K562 (cell line): Measurements from ENCODE around the gene HOXD13. TPM values are rescaled to one million over a fixed set of nuclear protein-coding genes. Genes with fewer than 3 reads are reported as not detected.

Source experiments
- ATAC-seq: fragments of 200-7000 bp; cut with Tn5 transposase; 3 replicates; pipeline ENCODE4 v1.9.1; 2020; ENCODE audit warnings: moderate library complexity
- BruUV-seq: library from RNA; stranded (reverse); fragments of 400-500 nt; replicated peaks from 2 replicates; lab custom pipeline; 2021; lab: Mats Ljungman, UMichigan
- CTCF ChIA-PET: fragments of 300-600 bp; formaldehyde crosslinking; extraction: SDS; loops from one replicate; lab custom pipeline; 2021; ENCODE audit warnings: low intra/inter-chr PET ratio; lab: Yijun Ruan, JAX
- POLR2A ChIA-PET: fragments of 300-600, 350-650 bp; sonication (Branson Sonifier 250); formaldehyde crosslinking; extraction: SDS; loops from one replicate; lab custom pipeline; 2021; ENCODE audit warnings: antibody characterized with exemption, inconsistent platforms; lab: Yijun Ruan, JAX
- DNase-seq, 4 experiments: peaks; one replicate each; pipeline versions ENCODE4 v3.0.0 to v3.0.0-alpha.2; 2011 to 2018; ENCODE audit warnings: low spot score in 3 of 4, mixed read lengths in 3 of 4; ENCODE audit errors: extremely low read depth in 1 of 4
- FAIRE-seq: peaks from 2 replicates; lab custom pipeline; 2011; peaks lifted over from hg19 to GRCh38; lab: Jason Lieb, UNC
- H2AFZ ChIP-seq: 2 replicates; pipeline ENCODE4 v1.6.0; 2011; ENCODE audit warnings: low read depth, low read length, control low read depth, inconsistent platforms
- H3K27ac ChIP-seq: fragments of 200-600 bp; 3 replicates; pipeline ENCODE4 v1.8.0; 2011; ENCODE audit warnings: low read depth, mild to moderate bottlenecking, control low read depth, inconsistent platforms, low read length, moderate library complexity, mixed read lengths; ENCODE audit errors: extremely low read depth
- H3K27me3 ChIP-seq, 2 experiments: fragments of 300-600 bp in 1 of 2; 2 replicates in 1 of 2; 3 replicates in 1 of 2; pipeline versions ENCODE4 v1.6.0 to v1.8.0; 2011; ENCODE audit warnings: inconsistent platforms in 2 of 2, low read length in 2 of 2, mild to moderate bottlenecking in 1 of 2, mixed read lengths in 1 of 2, moderate library complexity in 1 of 2; ENCODE audit not compliant: control insufficient read depth in 2 of 2, insufficient read depth in 2 of 2
- H3K36me3 ChIP-seq: fragments of 300-600 bp; 3 replicates; pipeline ENCODE4 v1.8.0; 2011; ENCODE audit warnings: mild to moderate bottlenecking, low read length, inconsistent platforms; ENCODE audit not compliant: control insufficient read depth, insufficient read depth
- H3K4me1 ChIP-seq, 2 experiments: fragments of 200-600 bp in 1 of 2; replicated peaks in 1 of 2; 2 replicates in 1 of 2; 3 replicates in 1 of 2; pipeline versions ENCODE4 v1.5.1 to v1.8.0; 2011; ENCODE audit warnings: inconsistent platforms in 2 of 2, low read length in 2 of 2, mild to moderate bottlenecking in 1 of 2, mixed read lengths in 1 of 2, moderate library complexity in 1 of 2; ENCODE audit not compliant: control insufficient read depth in 2 of 2, insufficient read depth in 2 of 2
- H3K4me2 ChIP-seq: 2 replicates; pipeline ENCODE4 v1.6.1; 2011; ENCODE audit warnings: low read length, control low read depth, inconsistent platforms, mixed read lengths; ENCODE audit not compliant: insufficient read depth
- H3K4me3 ChIP-seq: fragments of 200-600 bp; sonication (generic), shearing (Covaris generic); 2 replicates; pipeline ENCODE4 v1.5.1; 2016; ENCODE audit warnings: control low read depth, inconsistent platforms
- H3K79me2 ChIP-seq: fragments of 200-600 bp; 3 replicates; pipeline ENCODE4 v1.8.0; 2011; ENCODE audit warnings: low read length, inconsistent platforms; ENCODE audit not compliant: control insufficient read depth, insufficient read depth
- H3K9ac ChIP-seq, 2 experiments: 2 replicates each; pipeline versions ENCODE4 v1.6.0 to v1.6.1; 2011; ENCODE audit warnings: low read depth in 2 of 2, low read length in 2 of 2, control low read depth in 1 of 2, inconsistent platforms in 1 of 2, mild to moderate bottlenecking in 1 of 2, mixed read lengths in 1 of 2; ENCODE audit not compliant: insufficient read depth in 1 of 2
- H3K9me1 ChIP-seq: one replicate; pipeline ENCODE4 v1.6.0; 2011; ENCODE audit warnings: inconsistent platforms, mild to moderate bottlenecking, low read length, moderate library complexity; ENCODE audit not compliant: control insufficient read depth, insufficient read depth
- H3K9me3 ChIP-seq: replicated peaks from 2 replicates; pipeline ENCODE4 v1.5.1; 2011; ENCODE audit warnings: low read depth, low read length, inconsistent platforms; ENCODE audit not compliant: control insufficient read depth, insufficient read depth
- H4K20me1 ChIP-seq: replicated peaks from 2 replicates; pipeline ENCODE4 v1.6.1; 2011; ENCODE audit warnings: low read length, inconsistent platforms, mixed read lengths; ENCODE audit not compliant: control insufficient read depth, insufficient read depth
- BMI1 ChIP-seq: fragments of 150-350 bp; IDR thresholded peaks from 2 replicates; pipeline ENCODE4 v1.6.1; 2014; ENCODE audit warnings: low read length
- C11orf30 ChIP-seq: fragments of 450-650 bp; IDR thresholded peaks from 2 replicates; pipeline ENCODE4 v1.6.1; 2016; ENCODE audit warnings: low read depth, mild to moderate bottlenecking
- CCNT2 ChIP-seq: IDR thresholded peaks from 2 replicates; pipeline ENCODE4 v1.6.1; 2011; ENCODE audit warnings: borderline replicate concordance, low read depth, mild to moderate bottlenecking, moderate library complexity, mixed read lengths, low read length; ENCODE audit not compliant: insufficient read length; ENCODE audit errors: extremely low read depth
- EZH2 ChIP-seq: IDR thresholded peaks from 2 replicates; pipeline ENCODE4 v1.6.1; 2012; ENCODE audit warnings: low read depth, mild to moderate bottlenecking, inconsistent platforms, low read length, borderline replicate concordance
- GATAD2B ChIP-seq: fragments of 450-650 bp; IDR thresholded peaks from 2 replicates; pipeline ENCODE4 v1.6.1; 2017; ENCODE audit warnings: mild to moderate bottlenecking, borderline replicate concordance
- HEY1 ChIP-seq: fragments of 250-450 bp; sonication (Bioruptor Pico); IDR thresholded peaks from 2 replicates; pipeline ENCODE4 v1.5.0; 2020; ENCODE audit warnings: mild to moderate bottlenecking, moderate library complexity, borderline replicate concordance
- MEIS2 ChIP-seq: fragments of 450-650 bp; IDR thresholded peaks from 2 replicates; pipeline ENCODE4 v1.6.1; 2014; ENCODE audit warnings: mild to moderate bottlenecking; ENCODE audit not compliant: partially characterized antibody
- MTA3 ChIP-seq: fragments of 450-650 bp; formaldehyde crosslinking; IDR thresholded peaks from 2 replicates; pipeline ENCODE4 v1.6.1; 2017; ENCODE audit warnings: mild to moderate bottlenecking, borderline replicate concordance
- NR4A1 ChIP-seq, 2 experiments: fragments of 250-450 bp in 1 of 2; fragments of 450-650 bp in 1 of 2; sonication (Bioruptor Pico) in 1 of 2; IDR thresholded peaks; 2 replicates each; pipeline versions ENCODE4 v1.4.0 to v1.6.1; 2016 to 2020; ENCODE audit warnings: mild to moderate bottlenecking in 2 of 2, missing compliant biosample characterization in 1 of 2, missing genetic modification characterization in 1 of 2, moderate library complexity in 1 of 2
- RNF2 ChIP-seq: sonication (generic); IDR thresholded peaks from 2 replicates; pipeline ENCODE4 v1.6.1; 2016
- ZFP36 ChIP-seq: fragments of 150-350 bp; IDR thresholded peaks from 2 replicates; pipeline ENCODE4 v1.6.1; 2018; ENCODE audit warnings: low read length, low read depth; ENCODE audit not compliant: partially characterized antibody
- ZNF316 ChIP-seq: fragments of 450-650 bp; IDR thresholded peaks from 2 replicates; pipeline ENCODE4 v1.6.1; 2016
- ZNF407 ChIP-seq: fragments of 450-650 bp; IDR thresholded peaks from 2 replicates; pipeline ENCODE4 v1.6.1; 2016; ENCODE audit warnings: low read depth
- WGBS: fragments of 100-300 bp; shearing (Covaris generic); methylation state at CpG from one replicate; pipeline ENCODE4 v1.1.6; 2016; ENCODE audit warnings: low coverage, mixed read lengths; ENCODE audit not compliant: insufficient coverage; ENCODE audit errors: missing lambda C conversion rate; 5-methylcytosine and 5-hydroxymethylcytosine counted together
- in situ Hi-C: fragments of 300-500 bp; cut with MboI; formaldehyde crosslinking; loops from 4 replicates; pipeline ENCODE4 v1.15.0; 2018; ENCODE audit warnings: inconsistent platforms, mixed read lengths
- intact Hi-C: fragments of 100-400 bp; cut with micrococcal nuclease; formaldehyde crosslinking; loops from 2 replicates; pipeline ENCODE4 v1.14.2; 2022
- polyA plus RNA-seq, 8 experiments: library from polyadenylated mRNA; depleted of rRNA in 4 of 8; stranded (reverse) in 5 of 8; unstranded in 3 of 8; fragments of >200 nt; fragmentation: Nextera tagmentation in 2 of 8; fragmentation: Illumina TruSeq in 1 of 8; extraction: Ambion mirVana in 2 of 8; extraction: Trizol in 1 of 8; gene quantifications; 2 replicates each; pipeline versions ENCODE4 v1.2.1 to v1.2.3, GENCODE V29; 2011 to 2014; ENCODE audit warnings: inconsistent platforms in 1 of 8, missing spikeins in 1 of 8
- total RNA-seq, 7 experiments: library from RNA; depleted of rRNA in 6 of 7; stranded (reverse); fragments of >200 nt in 6 of 7; fragmentation: Illumina TruSeq in 2 of 7; extraction: Trizol in 2 of 7; gene quantifications; 2 replicates each; pipeline versions ENCODE4 v1.2.1 to v1.2.3, GENCODE V29; 2011 to 2021; ENCODE audit warnings: low replicate concordance in 1 of 7
- TF ChIP-seq, protein P1 (sequence below): fragments of 450-650 bp; formaldehyde crosslinking; IDR thresholded peaks from 2 replicates; pipeline ENCODE4 v1.4.0; 2022; ENCODE audit warnings: mild to moderate bottlenecking, moderate library complexity

HOXD13 gene
- total and polyA plus RNA-seq, 9 of the 15 experiments (the other 6 are each of a cell fraction or from before 2014, with no cell fraction given) = 0.03 to 0.04 TPM; not detected in 7

DNA sequence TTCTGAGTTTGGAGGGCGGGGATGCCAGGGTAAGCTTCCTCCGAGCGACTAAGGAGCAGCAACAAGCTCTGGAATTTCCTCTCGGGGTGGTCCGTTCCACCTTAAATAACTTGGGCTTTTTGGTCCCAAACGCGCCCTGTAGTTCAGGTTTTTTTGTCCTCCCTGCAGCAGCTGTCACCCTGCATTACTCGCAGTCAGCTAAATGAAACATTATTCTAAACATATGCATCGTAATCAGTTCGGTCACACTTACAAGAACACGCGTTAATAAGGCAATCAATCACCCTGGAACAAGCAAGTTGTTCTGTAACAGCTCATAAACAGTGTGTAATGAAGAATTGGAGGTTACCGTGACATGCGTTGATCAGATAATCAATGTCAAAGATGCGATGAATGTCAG lies 17.0 kb upstream of the HOXD13 start:
- DNase-seq (peak in 1 of 4 experiments; percentile 37), ATAC-seq (no peak), FAIRE-seq (no peak)
- no peak overlapping the region for H3K27ac ChIP-seq
- BruUV-seq = no TSS peak
- peak overlapping the region; percentile 54 for H3K4me2 ChIP-seq
- no peaks in the 10 kb centered on the region for H3K9me1 ChIP-seq
- no peaks in the 10 kb centered on the region; the same call in 1 of the 2 replicates for H4K20me1 ChIP-seq
- ChIA-PET POLR2A (interaction anchor here (0.7 to 1.0 kb wide), 2 partner anchors 73 to 1394 kb away, joined by 3 read pairs; partner anchors contain the start of gene LNPK), CTCF (no interaction called here)
- H3K9ac ChIP-seq = no peak overlapping the region
- no peaks in the 10 kb centered on the region for H3K79me2 ChIP-seq
- peaks cover 60 to 62% of the 10 kb centered on the region in 2 experiments for H3K27me3 ChIP-seq
- intact Hi-C loops (loop anchor here (10.0 kb wide), 1 partner anchor 211 kb away; no protein-coding TSS in a partner anchor), in situ Hi-C loops (loop anchor here (10.0 to 25.0 kb wide), 2 partner anchors 391 to 1038 kb away; no protein-coding TSS in a partner anchor)
- 3% methylated on average over 15 of the region's 15 CpGs for WGBS
- peak overlapping the region; percentile 48; the same call in 1 of the 2 replicates for H2AFZ ChIP-seq
- H3K9me3 ChIP-seq = no peaks in the 10 kb centered on the region
- H3K4me3 ChIP-seq = no peak overlapping the region
- peaks cover 3 to 24% of the 10 kb centered on the region in 2 experiments; a peak in 3 of 5 replicates for H3K4me1 ChIP-seq
- H3K36me3 ChIP-seq = no peaks in the 10 kb centered on the region
- TF ChIP-seq MEIS2 = peak; percentile 22
- TF ChIP-seq BMI1 = peak; percentile 51; the same call in 1 of the 2 replicates
- TF ChIP-seq HEY1 = no peak
- TF ChIP-seq EZH2 = peak; percentile 68; the same call in 1 of the 2 replicates
- peak; percentile 6 for TF ChIP-seq ZFP36
- TF ChIP-seq C11orf30 = 0 out of 2 replicates have a peak, but pooled peaks have one; percentile 15
- peak; percentile 89 for TF ChIP-seq ZNF407
- TF ChIP-seq GATAD2B = no peak
- TF ChIP-seq NR4A1 (CRISPR knock-in tag; IDR thresholded peaks at IDR 0.05) = no peak
- TF ChIP-seq NR4A1 (tag; IDR thresholded peaks at IDR 0.05) = no peak
- 0 out of 2 replicates have a peak, but pooled peaks have one; percentile 14 for TF ChIP-seq ZNF316
- TF ChIP-seq MTA3 = 0 out of 2 replicates have a peak, but pooled peaks have one; percentile 45
- TF ChIP-seq, protein P1, sequence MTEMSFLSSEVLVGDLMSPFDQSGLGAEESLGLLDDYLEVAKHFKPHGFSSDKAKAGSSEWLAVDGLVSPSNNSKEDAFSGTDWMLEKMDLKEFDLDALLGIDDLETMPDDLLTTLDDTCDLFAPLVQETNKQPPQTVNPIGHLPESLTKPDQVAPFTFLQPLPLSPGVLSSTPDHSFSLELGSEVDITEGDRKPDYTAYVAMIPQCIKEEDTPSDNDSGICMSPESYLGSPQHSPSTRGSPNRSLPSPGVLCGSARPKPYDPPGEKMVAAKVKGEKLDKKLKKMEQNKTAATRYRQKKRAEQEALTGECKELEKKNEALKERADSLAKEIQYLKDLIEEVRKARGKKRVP (CRISPR knock-in tag) = no peak
- peak; percentile 63; the same call in 1 of the 2 replicates for TF ChIP-seq RNF2
- TF ChIP-seq CCNT2 = no peak
